Effector memory CD8-positive, alpha-beta T cell (primary cell): ENCODE measurements around the gene FGF12.

Experiments used
- ATAC-seq: fragments of 150-1000 bp; cut with Tn5 transposase; replicated peaks from 2 replicates; pipeline ENCODE4 v1.10.0; 2021; ENCODE audit warnings: mild to moderate bottlenecking, moderate library complexity
- DNase-seq, 3 experiments: peaks; one replicate each; pipeline ENCODE4 v3.0.0; 2021
- H3K27ac Mint-ChIP-seq, 2 donors: one replicate each; pipeline ENCODE4 v1.8.0; 2022; ENCODE audit warnings: mild to moderate bottlenecking in 2 of 2, mixed read lengths in 2 of 2, moderate library complexity in 2 of 2
- H3K27me3 Mint-ChIP-seq, 2 donors: one replicate each; pipeline ENCODE4 v1.8.0; 2022; ENCODE audit warnings: mixed read lengths in 2 of 2
- H3K36me3 Mint-ChIP-seq: one replicate; pipeline ENCODE4 v1.8.0; 2022; ENCODE audit warnings: mild to moderate bottlenecking, moderate library complexity, mixed read lengths; ENCODE audit not compliant: insufficient read depth
- H3K4me1 Mint-ChIP-seq, 2 donors: one replicate each; pipeline ENCODE4 v1.8.0; 2022; ENCODE audit warnings: low read depth in 2 of 2, mixed read lengths in 2 of 2
- H3K4me3 Mint-ChIP-seq, 2 donors: one replicate each; pipeline ENCODE4 v1.8.0; 2022; ENCODE audit warnings: mild to moderate bottlenecking in 2 of 2, mixed read lengths in 2 of 2, moderate library complexity in 2 of 2
- H3K9me3 Mint-ChIP-seq, 2 donors: one replicate each; pipeline ENCODE4 v1.8.0; 2022; ENCODE audit warnings: mixed read lengths in 2 of 2

The FGF12 gene

DNA sequence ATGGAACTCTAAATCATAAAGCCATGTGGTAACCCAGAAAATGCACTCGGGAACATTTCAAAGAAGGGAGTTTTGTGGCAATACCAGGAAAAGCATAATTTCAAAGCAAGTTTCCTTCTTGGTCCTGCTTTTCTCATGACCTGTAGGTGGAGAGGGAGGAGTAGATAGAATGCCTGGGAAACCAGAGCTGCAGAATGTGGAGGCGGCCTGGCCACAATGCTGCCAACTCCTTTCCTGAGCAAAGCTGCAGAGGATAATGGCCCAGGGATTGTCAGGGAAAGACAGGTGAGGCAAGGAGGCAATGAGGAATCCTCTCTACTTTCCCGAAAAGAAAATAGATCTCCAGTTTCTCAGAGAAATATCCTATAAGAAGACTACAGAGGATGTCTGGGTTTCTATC lies 330.3 kb downstream of the FGF12 start:
- no peaks in the 10 kb centered on the region for H3K4me1 Mint-ChIP-seq
- no peak for ATAC-seq

DNA sequence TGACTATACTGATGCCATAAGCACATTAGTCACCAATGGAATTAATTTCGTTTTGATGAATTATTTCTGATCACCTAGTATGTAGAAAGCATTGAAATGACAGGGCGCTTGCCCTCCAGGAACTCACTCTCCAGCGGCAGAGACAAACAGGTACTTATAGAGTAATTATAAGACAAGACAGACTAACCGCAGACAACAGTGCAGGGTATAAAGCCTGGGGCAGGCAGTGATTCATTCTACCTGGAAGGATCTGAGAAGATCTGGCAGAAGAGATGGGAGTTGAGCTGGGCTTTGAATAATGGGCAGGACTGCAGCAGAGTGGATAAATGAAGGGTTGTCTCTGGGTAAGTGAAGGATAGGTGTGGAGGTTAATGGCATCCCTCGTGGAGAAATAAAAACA lies 331.8 kb downstream of the FGF12 start:
- ATAC-seq = no peak
- Mint-ChIP-seq H3K4me1 (no peaks in the 10 kb centered on the region), H3K36me3 (no peaks in the 10 kb centered on the region), H3K27ac (no peak overlapping the region), H3K27me3 (no peaks in the 10 kb centered on the region), H3K4me3 (no peak overlapping the region), H3K9me3 (peaks cover 3 to 5% of the 10 kb centered on the region in 2 donors)
- DNase-seq = no peak

More for the DNA sequence above, 330.3 kb downstream of the FGF12 start:
- H3K27ac Mint-ChIP-seq = no peak overlapping the region
- DNase-seq = no peak
- H3K4me3 Mint-ChIP-seq = no peak overlapping the region
- H3K9me3 Mint-ChIP-seq = peaks cover 0 to 3% of the 10 kb centered on the region in 2 donors
- H3K36me3 Mint-ChIP-seq = no peaks in the 10 kb centered on the region
- H3K27me3 Mint-ChIP-seq = no peaks in the 10 kb centered on the region

DNA sequence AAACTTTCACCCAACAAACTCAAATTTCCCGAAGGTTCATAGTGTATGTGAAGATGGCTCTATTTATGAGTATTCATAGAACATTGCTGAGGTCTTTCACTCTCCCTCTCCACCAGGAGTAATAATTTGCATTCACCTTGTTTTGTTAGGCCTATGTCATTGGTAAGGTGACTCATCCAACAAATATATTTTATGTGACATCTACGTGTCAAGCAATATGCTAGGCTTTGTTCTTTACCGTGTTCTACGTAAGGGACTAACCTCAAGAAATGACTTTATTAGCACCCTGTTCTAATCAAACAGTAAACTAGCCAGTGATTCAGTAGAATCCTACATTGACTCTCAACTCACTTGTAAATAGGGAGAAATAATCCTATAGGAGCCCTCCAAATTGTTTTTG lies 334.4 kb downstream of the FGF12 start:
- no peak overlapping the region for H3K4me3 Mint-ChIP-seq
- no peaks in the 10 kb centered on the region for H3K4me1 Mint-ChIP-seq
- ATAC-seq (no peak), DNase-seq (no peak)
- no peaks in the 10 kb centered on the region for H3K27me3 Mint-ChIP-seq
- H3K9me3 Mint-ChIP-seq = peaks cover 3 to 9% of the 10 kb centered on the region in 2 donors
- H3K36me3 Mint-ChIP-seq = no peaks in the 10 kb centered on the region
- H3K27ac Mint-ChIP-seq = no peak overlapping the region

DNA sequence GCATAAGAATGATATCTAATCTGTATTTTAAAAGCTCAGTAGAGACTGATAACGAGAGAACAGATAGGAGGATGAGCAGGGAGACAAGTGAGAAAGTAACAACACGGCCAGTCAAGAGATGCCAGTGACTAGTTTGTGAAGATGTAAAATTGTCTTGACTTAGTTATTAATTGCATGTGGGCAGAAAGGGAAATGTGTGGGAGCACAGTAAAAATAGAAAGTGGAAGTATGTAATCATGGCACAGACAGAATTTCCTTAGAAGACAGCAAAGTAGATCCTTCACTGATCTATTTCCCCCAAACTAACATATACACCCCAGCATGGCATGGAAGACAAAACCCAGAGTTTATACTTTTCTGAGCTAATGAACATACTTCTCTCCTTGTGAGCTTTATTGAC lies 344.5 kb downstream of the FGF12 start:
- Mint-ChIP-seq H3K4me3 (no peak overlapping the region), H3K36me3 (no peaks in the 10 kb centered on the region), H3K27ac (no peak overlapping the region), H3K9me3 (peaks cover 5 to 7% of the 10 kb centered on the region in 2 donors), H3K27me3 (no peaks in the 10 kb centered on the region), H3K4me1 (no peaks in the 10 kb centered on the region)
- ATAC-seq = no peak
- DNase-seq = no peak

DNA sequence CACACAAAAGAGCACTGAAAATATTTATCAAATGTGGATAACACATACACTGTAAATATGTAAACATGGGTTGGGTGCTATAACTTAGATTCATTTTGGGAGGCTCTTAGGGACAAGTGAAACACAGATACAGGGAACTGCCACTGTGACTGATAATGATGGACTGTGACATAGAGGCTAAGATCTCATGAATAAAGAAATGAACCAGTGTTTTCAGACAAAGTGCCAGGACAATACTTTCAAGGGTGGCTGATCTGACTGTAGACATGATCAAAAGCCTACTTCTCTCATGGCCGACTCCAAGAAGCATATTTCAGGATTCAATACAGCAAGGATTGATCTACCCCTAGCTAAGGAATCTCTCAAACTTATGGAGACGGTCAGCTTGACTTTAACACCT lies 353.8 kb downstream of the FGF12 start:
- no peak overlapping the region for H3K4me3 Mint-ChIP-seq
- peaks cover 0 to 2% of the 10 kb centered on the region in 2 donors for H3K9me3 Mint-ChIP-seq
- H3K36me3 Mint-ChIP-seq = no peaks in the 10 kb centered on the region
- no peaks in the 10 kb centered on the region for H3K4me1 Mint-ChIP-seq
- DNase-seq = no peak
- no peak overlapping the region for H3K27ac Mint-ChIP-seq
- no peaks in the 10 kb centered on the region for H3K27me3 Mint-ChIP-seq
- ATAC-seq = no peak

DNA sequence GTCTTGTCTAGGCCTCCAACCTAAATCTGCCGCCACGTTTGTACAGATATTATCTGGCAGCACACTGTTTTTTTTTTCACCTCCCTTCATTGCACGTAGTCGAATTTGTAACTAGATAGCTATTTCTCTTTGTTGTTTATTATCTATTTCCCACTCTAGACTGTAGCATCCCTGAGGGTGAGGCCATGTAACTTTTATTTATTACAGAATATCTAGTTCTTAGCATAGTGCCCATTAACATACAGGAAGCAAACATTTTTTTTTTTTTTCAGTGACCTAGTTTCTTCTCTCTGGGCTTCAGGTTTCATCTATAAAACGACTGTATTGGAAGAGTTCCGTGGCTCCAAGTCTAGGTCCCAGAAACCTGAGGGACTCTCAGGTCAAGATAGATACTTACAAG lies 354.3 kb downstream of the FGF12 start:
- ATAC-seq (no peak), DNase-seq (no peak)
- H3K27me3 Mint-ChIP-seq = no peaks in the 10 kb centered on the region
- H3K27ac Mint-ChIP-seq = no peak overlapping the region
- peaks cover 0 to 2% of the 10 kb centered on the region in 2 donors for H3K9me3 Mint-ChIP-seq
- H3K36me3 Mint-ChIP-seq = no peaks in the 10 kb centered on the region
- no peak overlapping the region for H3K4me3 Mint-ChIP-seq
- H3K4me1 Mint-ChIP-seq = no peaks in the 10 kb centered on the region

DNA sequence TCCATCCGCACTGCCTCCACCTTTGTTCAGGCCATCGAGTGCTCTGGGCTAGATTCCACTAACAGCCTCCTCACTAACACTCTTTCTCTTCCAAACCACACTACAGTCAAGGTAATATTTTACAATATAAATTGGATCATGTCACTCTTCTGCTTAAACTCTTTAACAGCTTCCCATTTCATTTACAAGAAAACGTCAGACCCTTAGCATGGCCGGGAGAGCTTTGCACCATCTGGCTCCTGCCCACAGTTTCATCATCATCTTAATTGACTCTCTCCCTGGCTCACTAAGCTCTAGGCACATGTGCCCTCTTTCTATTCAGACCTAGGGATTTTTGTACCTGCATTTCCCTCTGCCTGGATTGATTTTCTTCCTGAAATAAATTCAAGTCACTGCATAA lies 354.7 kb downstream of the FGF12 start:
- H3K4me3 Mint-ChIP-seq = no peak overlapping the region
- ATAC-seq (no peak), DNase-seq (no peak)
- no peaks in the 10 kb centered on the region for H3K4me1 Mint-ChIP-seq
- no peaks in the 10 kb centered on the region for H3K27me3 Mint-ChIP-seq
- no peaks in the 10 kb centered on the region for H3K36me3 Mint-ChIP-seq
- peaks cover 0 to 2% of the 10 kb centered on the region in 2 donors for H3K9me3 Mint-ChIP-seq
- no peak overlapping the region for H3K27ac Mint-ChIP-seq

DNA sequence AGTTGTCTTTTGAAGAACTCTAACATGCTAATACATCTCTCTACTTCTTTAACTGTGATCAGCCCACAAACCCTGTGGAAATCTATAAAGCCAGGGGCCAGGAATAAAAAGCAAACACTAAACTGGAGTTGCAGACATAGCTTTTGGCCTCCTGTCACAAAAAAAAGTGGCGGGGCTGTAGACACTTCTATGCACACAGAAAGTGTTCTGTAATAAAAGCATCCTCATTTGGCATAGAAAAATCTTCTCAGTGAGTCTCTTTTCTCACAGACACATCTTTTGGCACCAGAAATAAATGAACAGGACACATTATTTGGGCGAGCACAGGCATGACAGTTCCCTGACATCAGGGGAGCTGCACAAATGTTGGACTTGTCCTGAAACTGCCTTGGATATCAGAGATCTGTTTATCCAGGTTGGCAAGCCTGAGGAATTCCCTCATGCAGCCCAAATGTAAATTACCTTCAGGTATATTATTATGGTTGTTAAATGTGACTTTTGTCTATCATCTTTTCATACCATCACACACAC lies 355.4 kb downstream of the FGF12 start:
- no peak overlapping the region for H3K27ac Mint-ChIP-seq
- ATAC-seq (no peak), DNase-seq (no peak)
- no peaks in the 10 kb centered on the region for H3K4me1 Mint-ChIP-seq
- H3K36me3 Mint-ChIP-seq = no peaks in the 10 kb centered on the region
- no peaks in the 10 kb centered on the region for H3K9me3 Mint-ChIP-seq
- no peaks in the 10 kb centered on the region for H3K27me3 Mint-ChIP-seq
- no peak overlapping the region for H3K4me3 Mint-ChIP-seq

DNA sequence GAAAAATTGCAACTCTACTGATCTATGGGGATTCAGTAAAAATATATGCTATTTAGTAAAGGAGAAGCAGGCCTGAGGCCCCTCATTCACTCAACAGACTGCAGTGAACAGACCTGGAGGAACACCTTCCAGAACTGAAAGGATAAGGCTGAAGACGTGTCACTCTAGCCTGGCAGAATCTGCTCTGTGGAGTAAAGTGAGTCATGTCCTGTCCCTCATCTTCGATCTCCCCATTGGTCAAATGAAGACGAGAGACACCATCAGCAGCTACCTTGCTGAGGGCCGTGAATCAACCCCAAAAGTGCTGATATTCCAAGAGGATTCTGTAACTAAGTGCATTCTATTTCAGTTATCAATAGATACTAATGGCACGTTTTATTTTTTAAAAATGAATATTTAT lies 359.7 kb downstream of the FGF12 start:
- no peak overlapping the region for H3K27ac Mint-ChIP-seq
- no peaks in the 10 kb centered on the region for H3K36me3 Mint-ChIP-seq
- DNase-seq (no peak), ATAC-seq (no peak)
- peaks cover 0 to 2% of the 10 kb centered on the region in 2 donors for H3K9me3 Mint-ChIP-seq
- no peak overlapping the region for H3K4me3 Mint-ChIP-seq
- H3K4me1 Mint-ChIP-seq = no peaks in the 10 kb centered on the region
- H3K27me3 Mint-ChIP-seq = no peaks in the 10 kb centered on the region

DNA sequence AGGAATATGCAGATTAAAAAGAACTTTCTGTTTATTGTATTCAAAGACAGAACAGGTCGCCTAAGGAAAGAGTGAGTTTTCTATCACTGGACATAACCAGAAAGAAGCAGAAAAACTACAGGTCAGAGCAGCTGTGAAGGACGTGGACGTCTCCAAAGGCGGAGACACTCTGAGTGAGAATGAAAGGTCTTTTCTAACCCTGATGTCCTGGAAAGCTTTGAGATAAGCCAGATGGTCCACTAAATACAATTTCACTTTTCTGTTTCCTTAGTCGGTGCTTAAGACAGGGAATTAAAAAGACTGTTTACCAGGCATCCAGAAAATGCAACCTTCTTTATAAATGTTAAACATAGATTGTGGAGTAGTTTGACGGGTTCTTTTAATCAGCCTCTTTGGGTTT lies 360.4 kb downstream of the FGF12 start:
- Mint-ChIP-seq H3K36me3 (no peaks in the 10 kb centered on the region), H3K4me1 (no peaks in the 10 kb centered on the region), H3K27ac (no peak overlapping the region), H3K9me3 (peaks cover 0 to 4% of the 10 kb centered on the region in 2 donors), H3K4me3 (no peak overlapping the region), H3K27me3 (no peaks in the 10 kb centered on the region)
- ATAC-seq = no peak
- no peak for DNase-seq

DNA sequence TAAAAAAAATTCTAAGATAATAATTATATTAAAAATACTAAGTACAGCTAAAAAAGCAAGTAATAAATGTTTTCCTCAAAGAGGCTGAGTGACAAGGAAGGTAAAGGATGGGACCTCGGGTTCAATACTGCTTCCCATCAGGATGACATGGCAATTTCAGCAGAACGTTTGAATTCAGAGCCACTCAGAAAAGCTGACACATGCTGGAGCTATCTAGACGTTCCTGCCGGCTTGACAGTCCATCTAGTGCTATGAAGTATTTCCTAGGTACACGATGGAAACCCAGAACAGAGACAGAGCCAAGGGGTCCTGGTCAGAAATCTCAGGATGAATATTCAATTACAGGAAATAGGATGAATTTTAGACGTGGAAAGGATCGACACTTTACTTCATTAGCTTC lies 361.8 kb downstream of the FGF12 start:
- H3K4me3 Mint-ChIP-seq = no peak overlapping the region
- no peaks in the 10 kb centered on the region for H3K36me3 Mint-ChIP-seq
- no peak overlapping the region for H3K27ac Mint-ChIP-seq
- H3K9me3 Mint-ChIP-seq = peaks cover 0 to 4% of the 10 kb centered on the region in 2 donors
- no peak for DNase-seq
- H3K4me1 Mint-ChIP-seq = no peaks in the 10 kb centered on the region
- no peaks in the 10 kb centered on the region for H3K27me3 Mint-ChIP-seq
- ATAC-seq = no peak

DNA sequence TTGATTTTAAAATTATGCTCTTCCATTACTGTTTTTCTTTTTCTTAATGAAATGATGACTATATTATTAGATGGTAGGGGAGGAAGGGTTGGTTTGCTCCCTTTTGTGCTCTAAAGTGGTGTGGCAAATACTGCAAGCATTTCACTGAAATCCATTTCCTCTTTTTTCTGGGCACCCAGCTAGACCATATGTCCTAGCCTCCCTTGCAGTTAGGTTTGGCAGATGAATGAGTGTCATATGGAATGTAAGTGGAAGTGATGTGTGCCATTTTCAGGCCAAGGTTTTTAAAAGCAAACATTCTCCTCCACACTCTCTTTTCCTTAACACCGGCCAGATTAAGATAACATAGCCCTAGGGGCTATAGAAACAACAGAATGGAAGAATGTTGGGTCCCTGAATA lies 363.0 kb downstream of the FGF12 start:
- DNase-seq (no peak), ATAC-seq (no peak)
- no peak overlapping the region for H3K4me3 Mint-ChIP-seq
- no peaks in the 10 kb centered on the region for H3K36me3 Mint-ChIP-seq
- H3K27ac Mint-ChIP-seq = no peak overlapping the region
- H3K27me3 Mint-ChIP-seq = no peaks in the 10 kb centered on the region
- H3K9me3 Mint-ChIP-seq = peaks cover 0 to 4% of the 10 kb centered on the region in 2 donors
- no peaks in the 10 kb centered on the region for H3K4me1 Mint-ChIP-seq

DNA sequence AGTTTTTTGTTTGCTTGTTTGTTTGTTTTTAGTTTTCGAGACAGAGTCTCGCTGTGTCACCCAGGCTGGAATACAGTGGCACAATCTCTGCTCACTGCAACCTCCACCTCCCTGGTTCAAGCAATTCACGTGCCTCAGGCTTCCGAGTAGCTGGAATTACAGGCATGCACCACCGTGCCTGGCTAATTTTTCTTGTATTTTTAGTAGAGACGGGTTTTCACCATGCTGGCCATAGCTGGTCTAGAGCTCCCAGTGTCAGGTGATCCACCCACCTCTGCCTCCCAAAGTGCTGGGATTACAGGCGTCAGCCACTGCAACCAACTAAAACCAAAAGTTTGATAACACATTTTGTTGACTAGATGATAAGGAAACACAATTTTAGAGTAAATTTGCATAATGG lies 372.7 kb downstream of the FGF12 start:
- Mint-ChIP-seq H3K36me3 (no peaks in the 10 kb centered on the region), H3K27ac (no peak overlapping the region), H3K4me1 (no peaks in the 10 kb centered on the region), H3K27me3 (no peaks in the 10 kb centered on the region), H3K4me3 (no peak overlapping the region), H3K9me3 (peaks cover 0 to 3% of the 10 kb centered on the region in 2 donors)
- no peak for ATAC-seq
- DNase-seq = no peak

DNA sequence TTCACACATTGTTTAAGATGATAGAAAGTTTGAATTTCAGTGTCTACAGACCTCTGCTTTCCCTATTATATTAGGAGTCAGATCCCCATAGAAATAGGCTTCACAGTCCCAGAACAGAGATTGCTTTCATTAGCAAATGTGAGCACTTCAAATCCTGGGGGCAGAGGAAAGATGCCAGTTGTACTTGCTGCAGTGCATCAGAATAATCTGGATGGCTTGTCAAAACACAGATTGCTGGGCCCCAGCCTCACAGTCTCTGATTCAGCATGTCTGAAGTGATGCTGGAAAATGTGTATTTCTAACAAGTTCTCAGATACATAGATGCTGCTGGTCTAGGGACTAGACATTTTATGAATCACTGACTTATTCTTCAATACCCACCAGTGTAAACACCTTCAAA lies 375.2 kb downstream of the FGF12 start:
- Mint-ChIP-seq H3K4me3 (no peak overlapping the region), H3K36me3 (no peaks in the 10 kb centered on the region), H3K9me3 (peaks cover 0 to 3% of the 10 kb centered on the region in 2 donors), H3K4me1 (no peaks in the 10 kb centered on the region), H3K27me3 (no peaks in the 10 kb centered on the region), H3K27ac (no peak overlapping the region)
- ATAC-seq (no peak), DNase-seq (no peak)

DNA sequence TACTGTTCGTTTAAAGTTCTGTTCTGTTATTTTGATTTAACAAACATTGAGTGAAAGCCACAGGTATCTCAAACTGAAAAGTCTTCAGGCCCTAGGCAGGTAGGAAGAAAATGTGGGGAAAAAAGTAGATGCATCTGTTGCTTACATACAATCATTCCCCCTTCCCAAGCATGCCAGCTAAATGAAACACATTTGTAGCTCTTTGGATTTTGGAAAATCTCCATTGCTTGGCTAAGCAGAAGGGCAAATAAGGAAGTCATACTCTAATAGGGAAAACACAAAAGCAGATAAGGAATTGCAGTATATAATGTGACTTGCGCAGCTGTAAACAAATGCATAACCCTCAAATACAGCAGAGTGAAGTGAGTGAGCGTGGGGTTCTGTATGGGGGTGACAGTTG lies 375.9 kb downstream of the FGF12 start:
- DNase-seq (no peak), ATAC-seq (no peak)
- H3K4me1 Mint-ChIP-seq = no peaks in the 10 kb centered on the region
- H3K4me3 Mint-ChIP-seq = no peak overlapping the region
- H3K36me3 Mint-ChIP-seq = no peaks in the 10 kb centered on the region
- no peaks in the 10 kb centered on the region for H3K27me3 Mint-ChIP-seq
- no peak overlapping the region for H3K27ac Mint-ChIP-seq
- peaks cover 0 to 3% of the 10 kb centered on the region in 2 donors for H3K9me3 Mint-ChIP-seq
